HG02759 (cell line): ENCODE measurements around the gene CREB5.
"Not testable (repeated sequence)": the region's sequence is repeated elsewhere in the genome, so short reads cannot be mapped to it uniquely, and the experiment has no call there.

Experiments used
- ATAC-seq: cut with Tn5 transposase; IDR thresholded peaks from one replicate; pipeline ENCODE4 v1.9.1; 2021; ENCODE audit warnings: mild to moderate bottlenecking, moderate library complexity; ENCODE audit not compliant: unreplicated experiment

Gene CREB5

DNA sequence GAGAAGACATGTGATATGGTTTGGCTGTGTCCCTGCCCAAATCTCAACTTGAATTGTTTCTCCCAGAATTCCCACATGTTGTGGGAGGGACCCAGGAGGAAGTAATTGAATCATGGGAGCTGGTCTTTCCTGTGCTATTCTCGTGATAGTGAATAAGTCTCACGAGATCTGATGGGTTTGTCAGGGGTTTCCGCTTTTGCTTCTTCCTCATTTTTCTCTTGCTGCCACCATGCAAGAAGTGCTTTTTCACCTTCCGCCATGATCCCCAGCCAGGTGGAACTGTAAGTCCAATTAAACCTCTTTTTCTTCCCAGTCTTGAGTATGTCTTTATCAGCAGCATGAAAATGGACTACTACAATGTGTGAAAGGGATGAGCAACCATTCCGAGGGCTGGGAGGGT lies 185.7 kb downstream of the CREB5 start:
- not testable (repeated sequence) for ATAC-seq

GRCh38 chr7:28598586-28598985 lies 186.3 kb downstream of the CREB5 start:
- no peak for ATAC-seq

DNA sequence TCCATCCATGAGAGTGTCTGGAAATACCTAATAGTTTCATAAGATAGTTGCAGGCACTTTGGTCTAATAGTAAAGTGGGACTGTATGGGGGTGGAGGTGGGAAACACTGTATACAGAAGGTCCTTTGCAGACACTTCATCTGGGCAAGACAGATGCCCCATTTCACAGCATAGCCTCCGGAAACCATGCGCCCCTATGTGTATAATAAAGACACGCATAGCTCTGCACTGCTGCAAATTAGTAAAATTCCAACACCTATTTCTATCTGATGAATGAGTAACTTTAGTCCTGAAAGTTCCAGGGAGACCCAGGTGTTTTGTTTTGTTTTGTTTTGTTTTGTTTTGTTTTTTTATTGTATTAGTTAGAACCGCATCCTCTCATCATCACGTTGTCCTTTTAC lies 187.1 kb downstream of the CREB5 start:
- no peak for ATAC-seq

DNA sequence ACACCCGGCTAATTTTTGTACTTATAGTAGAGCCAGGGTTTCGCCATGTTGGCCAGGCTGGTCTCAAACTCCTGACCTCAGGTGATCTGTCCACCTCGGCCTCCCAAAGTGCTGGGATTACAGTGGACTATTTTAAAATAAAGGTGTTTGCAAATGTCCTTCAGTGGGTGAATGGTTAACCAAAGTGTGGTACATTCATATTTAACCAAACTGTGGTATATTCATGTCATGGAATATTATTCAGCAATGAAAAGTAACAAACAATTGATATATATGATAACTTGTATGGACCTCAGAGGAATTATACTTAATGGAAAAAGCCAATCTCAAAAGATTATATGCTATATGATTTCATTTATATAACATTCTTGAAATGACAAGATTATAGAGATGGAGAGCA lies 190.0 kb downstream of the CREB5 start:
- no peak for ATAC-seq

DNA sequence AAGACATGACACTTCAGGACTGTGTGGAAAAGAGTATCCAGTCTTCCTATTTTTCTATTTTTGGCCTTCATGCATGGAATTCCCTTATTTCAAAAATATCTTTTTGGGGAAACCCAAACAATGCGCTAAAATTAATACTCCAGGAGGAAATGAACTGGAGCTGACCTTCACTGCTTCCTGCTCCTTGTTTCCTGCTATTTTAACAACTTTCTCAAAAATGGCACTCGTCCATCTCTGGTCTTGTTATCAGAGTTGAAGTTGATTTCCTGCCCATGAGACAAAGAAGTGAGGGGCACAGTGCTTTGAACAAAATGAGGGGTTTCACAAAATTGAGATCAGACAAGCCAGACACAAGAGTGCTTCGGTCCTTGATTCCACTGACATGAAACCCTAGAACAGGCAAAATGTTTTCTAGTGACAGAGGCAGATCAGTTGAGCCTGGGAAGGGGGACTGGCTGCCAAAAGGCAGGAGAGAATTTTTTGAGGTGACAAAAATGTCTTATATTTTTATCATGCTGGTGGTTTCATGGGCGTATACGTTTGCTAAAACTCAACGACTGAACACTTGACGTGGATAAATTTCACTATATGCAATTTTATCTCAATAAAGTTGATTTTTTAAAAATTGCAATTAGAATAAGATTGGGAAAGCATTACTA lies 193.2 kb downstream of the CREB5 start:
- ATAC-seq: no peak

DNA sequence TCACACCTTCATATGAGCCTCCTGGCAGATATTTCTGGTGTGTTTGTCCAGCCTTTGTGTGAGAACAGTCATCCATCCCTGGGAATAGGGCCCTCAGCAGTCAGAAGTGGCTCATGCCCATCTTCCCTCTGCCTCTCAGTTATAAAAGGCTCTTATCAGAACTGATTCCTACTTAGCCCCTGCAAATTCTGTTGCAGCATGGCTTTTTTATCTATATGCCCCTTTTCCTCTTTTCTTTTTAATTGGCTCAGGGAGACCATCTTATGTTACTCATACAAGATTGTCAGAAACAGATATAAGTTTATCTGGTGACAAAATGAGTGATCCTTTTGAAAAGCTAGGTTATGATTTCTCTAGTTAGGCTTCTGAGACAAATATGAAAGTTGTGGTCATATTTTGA lies 194.1 kb downstream of the CREB5 start:
- no peak for ATAC-seq

DNA sequence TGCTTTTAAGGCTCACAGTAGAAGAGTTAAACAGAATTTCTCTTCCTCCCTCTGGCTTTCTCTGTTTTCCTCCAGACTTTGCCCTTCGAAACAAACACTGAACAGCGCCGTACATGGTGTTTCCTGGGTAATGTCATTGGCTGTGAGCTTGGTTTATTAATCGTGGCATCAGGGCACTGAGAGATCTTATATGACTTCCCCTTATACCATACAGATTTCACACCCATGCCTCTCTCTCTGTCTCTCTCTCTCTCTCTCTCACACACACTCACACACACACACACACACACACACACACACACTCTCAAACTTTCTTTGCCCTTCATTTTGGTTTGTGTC lies 195.5 kb downstream of the CREB5 start:
- ATAC-seq: no peak

DNA sequence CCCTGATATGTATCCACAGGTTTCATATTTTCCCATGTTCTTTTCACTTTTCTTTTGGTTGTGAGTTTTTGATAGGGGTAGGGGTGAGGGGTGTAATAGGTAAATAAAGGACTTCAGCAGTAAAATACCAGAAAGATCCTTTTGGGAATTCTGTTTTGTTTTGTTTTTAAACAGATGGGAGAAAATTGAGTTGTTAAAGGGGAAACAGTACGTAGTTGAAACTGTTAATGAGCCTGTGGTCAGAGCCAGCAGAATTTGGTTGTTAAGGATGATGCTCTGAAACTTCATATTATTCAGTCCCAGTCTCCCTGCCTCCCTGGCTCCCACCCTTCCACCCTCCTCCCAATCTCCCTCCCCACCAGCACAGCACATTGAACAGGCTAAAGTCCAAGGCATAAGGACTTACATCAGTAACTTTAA lies 195.9 kb downstream of the CREB5 start:
- no peak for ATAC-seq

- no peak for ATAC-seq
These were observed 196.4 kb downstream of the CREB5 start for GRCh38 chr7:28608731-28609130.

DNA sequence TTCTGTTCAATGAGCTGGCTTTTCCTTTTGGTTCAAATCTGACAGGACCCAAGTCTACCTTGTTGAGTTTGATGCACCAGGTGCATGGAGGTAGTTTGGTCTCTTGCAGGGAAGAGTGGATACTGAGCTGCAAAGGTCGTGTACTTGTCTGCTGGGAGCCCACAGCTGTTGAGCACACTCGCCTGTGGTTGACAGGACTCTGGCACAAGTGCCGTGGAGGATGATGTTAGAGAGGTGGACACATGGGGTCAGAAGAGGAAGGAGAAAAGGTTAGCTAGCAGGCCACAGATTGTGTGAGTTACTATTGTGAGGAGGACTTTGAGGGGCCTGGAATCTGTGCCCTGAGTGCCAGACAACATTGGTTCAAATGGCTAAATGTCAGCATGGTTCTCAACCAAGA lies 197.3 kb downstream of the CREB5 start:
- no peak for ATAC-seq

GRCh38 chr7:28611399-28611897 lies 199.1 kb downstream of the CREB5 start:
- not testable (repeated sequence) for ATAC-seq

DNA sequence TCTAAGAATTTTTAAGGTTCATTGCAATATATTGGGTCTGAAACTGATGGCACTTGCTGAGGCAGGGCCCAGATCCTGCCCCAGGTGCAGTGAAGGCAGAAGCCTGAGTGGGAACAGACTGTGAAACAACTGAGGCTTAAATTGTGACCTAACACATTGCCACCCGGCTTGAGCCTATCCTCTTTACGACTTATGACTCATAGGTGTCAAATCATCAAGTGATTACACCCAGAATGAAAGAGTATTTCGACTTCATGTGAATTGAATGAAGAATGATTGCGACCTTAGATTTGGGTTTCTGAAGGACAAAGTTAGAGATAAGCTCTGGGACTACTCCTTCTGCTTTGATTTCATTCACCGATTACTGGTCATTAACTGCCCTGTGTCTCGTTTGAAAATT lies 200.9 kb downstream of the CREB5 start:
- no peak for ATAC-seq

DNA sequence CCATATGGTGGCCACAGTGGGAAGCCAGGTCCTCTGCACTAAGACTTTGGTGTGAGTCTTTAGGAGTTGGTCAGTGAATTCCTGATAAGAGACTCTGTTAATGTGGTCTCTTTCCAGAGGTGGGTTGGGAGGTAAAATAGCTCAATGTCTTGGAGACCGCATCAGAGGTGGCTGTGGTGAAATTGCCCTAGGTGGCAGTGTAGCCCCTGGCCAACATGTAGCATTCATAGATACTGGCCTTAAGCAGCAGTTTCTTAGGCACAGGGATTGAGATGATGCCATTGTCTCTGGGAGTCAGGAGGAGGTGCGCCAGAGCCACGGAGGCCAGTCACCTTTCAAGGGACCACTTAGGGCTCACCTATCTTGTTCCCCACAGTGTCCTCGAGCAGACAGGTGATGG lies 202.8 kb downstream of the CREB5 start:
- ATAC-seq: no peak

DNA sequence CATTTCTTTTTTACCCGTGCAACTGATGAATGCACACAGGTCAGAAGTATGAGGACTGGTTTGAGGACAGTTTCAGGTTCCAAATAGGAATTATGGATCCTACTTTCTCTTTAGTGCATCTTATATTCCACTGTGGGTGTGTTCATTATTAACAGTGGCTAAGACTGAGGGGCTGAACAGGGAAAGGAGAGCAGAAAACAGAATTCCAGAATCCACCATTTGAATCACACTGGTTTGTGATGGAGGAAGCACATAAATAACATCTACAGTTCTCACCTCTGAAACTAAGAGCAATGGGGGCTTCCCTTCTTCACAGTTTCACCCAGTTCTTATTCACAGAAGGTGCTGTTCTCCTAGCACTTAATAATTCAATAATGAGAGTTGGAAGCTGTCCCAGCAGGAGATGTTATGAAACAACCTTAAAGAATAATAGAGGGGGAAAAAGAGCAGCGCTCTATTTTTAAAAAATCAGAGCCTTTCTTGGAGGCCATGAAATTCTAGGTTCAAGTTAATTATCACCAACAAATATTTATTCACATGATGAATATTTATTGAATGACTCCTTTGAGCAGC lies 205.1 kb downstream of the CREB5 start:
- ATAC-seq: no peak

DNA sequence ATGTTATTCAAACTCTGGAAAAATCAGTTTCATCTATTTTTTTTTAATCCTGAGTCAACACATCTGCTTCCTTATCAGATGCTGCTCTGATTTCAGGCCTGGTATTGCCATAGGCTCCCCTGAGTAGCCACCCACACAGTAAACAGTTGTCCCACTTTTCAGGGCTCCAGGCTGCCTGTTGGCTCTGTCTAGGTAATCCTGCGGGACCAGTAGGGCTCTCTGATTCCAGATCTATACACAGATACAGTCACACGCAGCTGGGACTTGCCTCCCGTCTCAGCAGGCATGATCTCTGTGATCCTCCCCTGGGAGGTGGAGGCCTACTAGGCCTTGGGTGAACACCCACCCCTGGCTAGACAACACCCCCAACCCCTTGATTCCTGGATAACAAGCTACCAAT lies 206.1 kb downstream of the CREB5 start:
- no peak for ATAC-seq

DNA sequence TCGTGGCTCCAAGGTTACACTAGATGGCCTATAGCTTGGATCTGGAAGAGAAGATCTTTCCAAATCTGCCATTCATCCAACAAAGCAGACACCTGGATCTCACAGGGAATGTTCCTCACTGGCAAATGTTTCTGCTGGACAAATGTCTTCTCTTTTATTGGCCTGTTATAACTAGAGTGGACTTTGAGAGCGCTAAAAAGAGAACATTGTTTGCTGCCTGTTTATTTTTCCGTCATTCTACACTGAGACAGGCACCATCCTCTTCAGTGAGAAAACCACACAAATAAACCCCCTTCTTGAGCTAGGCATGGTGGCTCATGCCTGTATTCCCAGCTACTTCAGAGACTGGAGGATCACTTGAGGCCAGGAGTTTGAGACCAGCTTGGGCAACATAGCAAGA lies 206.9 kb downstream of the CREB5 start:
- ATAC-seq: no peak

- no peak for ATAC-seq
These were observed 209.1 kb downstream of the CREB5 start for GRCh38 chr7:28621369-28621841.

DNA sequence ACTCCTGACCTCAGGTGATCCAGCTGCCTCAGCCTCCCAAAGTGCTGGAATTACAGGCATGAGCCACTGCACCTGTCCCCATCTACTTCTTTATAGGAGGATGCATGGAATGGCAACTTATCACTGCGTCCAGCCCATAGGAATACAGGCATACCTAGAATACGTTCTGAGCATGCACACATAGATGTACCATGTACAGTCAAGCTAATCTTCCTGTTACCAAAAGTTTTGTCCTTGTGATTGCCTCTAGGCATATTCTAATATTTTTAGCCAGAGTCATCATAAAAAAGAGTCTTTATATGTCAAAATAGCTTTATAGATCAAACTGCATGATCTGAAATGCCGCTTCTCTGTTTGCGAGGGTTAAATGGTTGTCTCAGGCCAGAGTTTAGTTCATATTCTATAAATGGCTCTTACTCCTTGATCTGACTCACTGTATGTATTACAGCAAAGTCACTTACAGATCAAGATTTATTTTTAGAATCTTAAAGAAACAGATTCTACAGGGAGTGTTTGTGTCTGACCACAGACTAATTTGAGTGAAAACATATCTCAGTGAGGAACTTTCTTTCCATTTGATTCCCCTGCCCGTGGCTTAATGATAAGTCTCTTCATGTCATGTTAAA lies 210.9 kb downstream of the CREB5 start:
- no peak for ATAC-seq

DNA sequence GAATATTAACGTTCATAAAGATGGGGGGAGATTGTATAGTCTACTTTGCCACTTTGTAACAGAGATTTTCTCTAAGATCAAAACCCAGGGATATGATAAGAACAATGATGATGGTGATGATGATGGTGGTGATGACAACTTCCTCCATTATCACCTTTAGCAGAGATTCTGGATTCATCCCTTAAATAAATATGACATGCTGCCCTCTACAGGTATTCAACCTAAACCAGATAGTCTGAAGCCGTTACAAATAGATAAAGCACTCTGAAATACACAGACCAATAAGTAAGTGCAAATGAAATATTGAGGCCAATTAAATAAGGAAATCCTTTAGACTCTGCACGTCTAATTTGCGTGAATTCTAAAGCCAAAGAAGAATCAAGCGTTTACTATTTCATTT lies 211.5 kb downstream of the CREB5 start:
- ATAC-seq: no peak

GRCh38 chr7:28625432-28625831 lies 213.1 kb downstream of the CREB5 start:
- ATAC-seq: no peak

DNA sequence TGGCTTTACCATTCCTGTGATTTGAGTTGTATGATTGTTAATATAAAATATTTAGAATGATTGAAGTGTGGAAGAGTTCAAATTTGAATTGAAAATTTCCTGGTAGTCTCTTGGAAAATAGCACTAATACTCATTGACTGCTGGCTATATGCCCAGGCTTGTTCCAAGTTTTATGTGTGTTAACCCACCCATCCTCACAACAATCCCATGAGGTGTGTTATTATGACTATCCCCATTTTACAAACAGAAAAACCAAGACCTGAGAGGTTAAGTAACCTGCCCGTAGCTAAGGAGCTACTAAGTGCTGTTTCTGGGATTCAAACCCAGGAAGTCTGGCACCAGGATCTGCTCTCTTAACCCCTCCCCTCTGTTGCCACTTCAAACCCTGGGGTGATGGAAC lies 213.9 kb downstream of the CREB5 start:
- no peak for ATAC-seq

DNA sequence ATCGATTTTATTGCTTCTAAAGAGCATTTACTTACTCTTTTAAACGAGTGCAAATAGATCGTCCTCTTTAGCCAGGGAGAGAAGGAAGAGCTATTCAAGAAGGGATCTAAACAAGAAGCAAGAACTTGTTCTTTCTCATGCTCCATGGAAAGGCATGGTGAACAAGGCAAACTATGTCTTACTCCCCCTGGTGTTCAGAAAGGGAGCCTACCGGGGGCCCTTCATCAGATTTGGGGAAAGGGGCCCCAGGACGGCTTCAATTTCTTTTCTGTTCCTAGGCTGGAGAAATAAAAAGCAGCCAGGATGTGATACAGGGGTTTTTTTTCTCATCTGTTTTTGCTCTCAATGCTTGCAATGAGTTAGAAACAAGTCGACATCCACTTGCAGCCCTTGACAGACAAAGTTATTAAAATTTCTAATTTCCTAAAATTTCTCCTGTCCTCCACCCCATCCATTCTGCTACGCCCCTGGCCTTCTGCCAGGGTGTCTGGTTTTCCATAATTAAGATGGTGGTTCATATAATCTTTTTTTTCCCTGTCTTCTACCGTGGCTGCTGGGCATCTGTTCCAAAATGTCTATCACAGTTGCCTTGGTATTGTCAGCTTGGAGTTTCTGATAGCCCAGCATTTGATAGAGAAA lies 214.4 kb downstream of the CREB5 start:
- ATAC-seq: no peak
